Heart left ventricle (tissue), 16 donors: ENCODE data around the gene DGKZ. TPM values are rescaled to one million over a fixed set of nuclear protein-coding genes. Genes with fewer than 3 reads are reported as not detected.
A peak's percentile ranks its signal among the peaks of the same experiment; 100 is the strongest.

Experiments
- ATAC-seq, 4 donors: fragments of 200-7000 bp; cut with Tn5 transposase; one replicate each; pipeline ENCODE4 v1.9.1; 2020 to 2022; ENCODE audit warnings: moderate library complexity in 4 of 4, mild to moderate bottlenecking in 3 of 4, moderate number of reproducible peaks in 1 of 4
- DNase-seq, 5 donors: peaks; one replicate each; pipeline ENCODE4 v3.0.0-alpha.2; 2020
- H3K27ac ChIP-seq, 12 donors: fragments of 200-600 bp; sonication (generic) in 4 of 12; one replicate each; pipeline versions ENCODE4 v1.5.0 to v1.8.0; 2016 to 2022; ENCODE audit warnings: mild to moderate bottlenecking in 2 of 12
- H3K27me3 ChIP-seq, 9 donors: fragments of 200-600 bp; sonication (generic) in 2 of 9; one replicate each; pipeline versions ENCODE4 v1.5.1 to v1.8.0; 2016 to 2022; ENCODE audit warnings: mild to moderate bottlenecking in 3 of 9
- H3K36me3 ChIP-seq, 9 donors: fragments of 200-600 bp; sonication (generic) in 2 of 9; one replicate each; pipeline versions ENCODE4 v1.5.0 to v1.8.0; 2018 to 2022; ENCODE audit warnings: mild to moderate bottlenecking in 2 of 9
- H3K4me1 ChIP-seq, 12 donors: fragments of 200-600 bp; sonication (generic) in 4 of 12; one replicate each; pipeline versions ENCODE4 v1.5.0 to v1.8.0; 2016 to 2022; ENCODE audit warnings: mild to moderate bottlenecking in 3 of 12
- H3K4me3 ChIP-seq, 12 donors: fragments of 200-600 bp; sonication (generic) in 4 of 12; one replicate each; pipeline versions ENCODE4 v1.5.0 to v1.8.0; 2017 to 2022; ENCODE audit warnings: mild to moderate bottlenecking in 9 of 12, moderate library complexity in 4 of 12
- H3K9me3 ChIP-seq, 12 donors: fragments of 200-600 bp; sonication (generic) in 4 of 12; one replicate each; pipeline versions ENCODE4 v1.5.0 to v1.8.0; 2016 to 2022; ENCODE audit warnings: mild to moderate bottlenecking in 1 of 12
- POLR2A ChIP-seq, 2 donors: fragments of 450-650 bp; IDR thresholded peaks; one replicate each; pipeline ENCODE4 v1.6.1; 2017; ENCODE audit warnings: antibody characterized with exemption in 2 of 2, mild to moderate bottlenecking in 2 of 2, moderate library complexity in 2 of 2
- WGBS, 4 donors: extraction: QIAGEN DNeasy Blood & Tissue Kit in 2 of 4; methylation state at CpG; one replicate each; pipeline versions ENCODE4 v1.1.5 to v1.1.7; 2013 to 2018; 5-methylcytosine and 5-hydroxymethylcytosine counted together
- intact Hi-C, 10 donors: fragments of 100-400 bp; cut with DNase I; formaldehyde crosslinking; loops; one replicate each; pipeline versions ENCODE4 v1.11.1 to v1.14.2; 2022
- polyA plus RNA-seq, 2 donors: library from polyadenylated mRNA; stranded (reverse); fragments of 200-250 nt; gene quantifications; one replicate each; pipeline ENCODE4 v1.2.3, GENCODE V29; 2013
- total RNA-seq, 9 donors: library from RNA; depleted of rRNA in 2 of 9; stranded (reverse); fragments of >200 nt in 2 of 9; fragmentation: NEBNext Ultra II Directional in 3 of 9; extraction: Animal tissue kit (Norgen Biotek cat#: 25700) in 3 of 9; gene quantifications; one replicate each; pipeline versions ENCODE4 v1.1.0 to v1.2.4, GENCODE V29; 2016 to 2023
- TF ChIP-seq, protein P1 (sequence below), 12 donors: fragments of 200-600 bp; sonication (generic) in 4 of 12; IDR thresholded peaks; one replicate each; pipeline versions ENCODE4 v1.5.0 to v1.8.0; 2018 to 2022; ENCODE audit warnings: antibody characterized with exemption in 12 of 12, mild to moderate bottlenecking in 5 of 12
- donor health status: ischemic (EF 13 %, LVEDD 7.1; RV severe dilation, severe dysfunction).
- donor health status: healthy with polysubstance abuse.
- donor health status: DM: no; HTN: yes; CAD: no.
- donor health status: DM: no; HTN: no; CAD: no.
- donor health status: ischemic (EF 25% LVEDD 6.9; RV normal size, moderate dysfunction).
- donor health status: ischemic (EF 25% LVEDD 5.7; RV mildly dilated, moderate dysfunction).
- donor health status: healthy.
- donor health status: DM: yes; HTN: yes; CAD: no.
- donor health status: ischemic (EF 35%, LVEDD 5.7; RV mildly dilated, moderate dysfunction).
- donor health status: nonischemic (EF 11% LVEDD 7.7; RV severe dilation, severe dysfunction).
- donor health status: DM: yes; HTN: yes; CAD: no.
- donor health status: PGD.
- donor health status: ischemic (EF 29% LVEDD 5.4; RV normal size, mild dysfunction).
- donor health status: nonischemic (EF 23%, LVEDD 6.1; RV moderate dilation, normal function).

Gene DGKZ
- total and polyA plus RNA-seq, 11 donors, result 41.7 to 114 (median 59.5) TPM

DNA sequence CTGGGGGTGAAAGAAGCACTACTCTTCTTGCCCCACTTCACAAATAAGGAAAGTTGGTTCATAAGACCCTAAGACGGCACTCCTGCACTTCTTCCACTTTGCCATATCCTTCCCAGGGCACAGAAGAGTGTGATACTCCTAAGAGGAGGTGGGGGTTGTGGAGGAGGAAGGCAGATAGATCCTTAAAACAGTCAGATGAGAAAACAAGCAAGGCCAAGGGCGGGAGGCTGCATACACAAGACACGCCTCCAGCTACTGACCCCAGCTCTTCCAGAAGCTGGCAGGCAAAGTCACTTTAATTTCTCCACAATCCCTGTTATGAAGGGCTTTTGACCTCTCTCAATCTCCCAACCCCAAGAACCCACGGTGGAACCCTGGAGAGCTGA lies 46.0 kb downstream of the DGKZ start:
- ATAC-seq, result no peak
- DNase-seq, result no peak
- H3K27me3 ChIP-seq, result peaks cover 11 to 48% (median 27%) of the 10 kb centered on the region in 9 donors
- intact Hi-C loops, result loop anchor here in 8 of 10 donors (2.0 to 10.0 kb wide), 5 partner anchors 134 to 224 kb away; partner anchors contain the start of genes ATG13 (in 4 of the 8) and HARBI1 (in 4 of the 8)
- H3K9me3 ChIP-seq, result no peaks in the 10 kb centered on the region
- H3K4me3 ChIP-seq, result peak overlapping the region in 4 of 12 donors; percentile 38 to 55 (median 44)
- 67 to 84% (median 72%) methylated on average over 4 of the region's 4 CpGs for WGBS, 4 donors
- no peak overlapping the region for H3K27ac ChIP-seq
- no peak for TF ChIP-seq POLR2A (IDR thresholded peaks at IDR 0.05)
- TF ChIP-seq, protein P1, sequence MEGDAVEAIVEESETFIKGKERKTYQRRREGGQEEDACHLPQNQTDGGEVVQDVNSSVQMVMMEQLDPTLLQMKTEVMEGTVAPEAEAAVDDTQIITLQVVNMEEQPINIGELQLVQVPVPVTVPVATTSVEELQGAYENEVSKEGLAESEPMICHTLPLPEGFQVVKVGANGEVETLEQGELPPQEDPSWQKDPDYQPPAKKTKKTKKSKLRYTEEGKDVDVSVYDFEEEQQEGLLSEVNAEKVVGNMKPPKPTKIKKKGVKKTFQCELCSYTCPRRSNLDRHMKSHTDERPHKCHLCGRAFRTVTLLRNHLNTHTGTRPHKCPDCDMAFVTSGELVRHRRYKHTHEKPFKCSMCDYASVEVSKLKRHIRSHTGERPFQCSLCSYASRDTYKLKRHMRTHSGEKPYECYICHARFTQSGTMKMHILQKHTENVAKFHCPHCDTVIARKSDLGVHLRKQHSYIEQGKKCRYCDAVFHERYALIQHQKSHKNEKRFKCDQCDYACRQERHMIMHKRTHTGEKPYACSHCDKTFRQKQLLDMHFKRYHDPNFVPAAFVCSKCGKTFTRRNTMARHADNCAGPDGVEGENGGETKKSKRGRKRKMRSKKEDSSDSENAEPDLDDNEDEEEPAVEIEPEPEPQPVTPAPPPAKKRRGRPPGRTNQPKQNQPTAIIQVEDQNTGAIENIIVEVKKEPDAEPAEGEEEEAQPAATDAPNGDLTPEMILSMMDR (IDR thresholded peaks at IDR 0.05), result no peak
- H3K4me1 ChIP-seq, result peaks cover 0 to 45% (median 27%) of the 10 kb centered on the region in 12 donors
- peaks cover 0 to 22% (median 18%) of the 10 kb centered on the region in 9 donors for H3K36me3 ChIP-seq

DNA sequence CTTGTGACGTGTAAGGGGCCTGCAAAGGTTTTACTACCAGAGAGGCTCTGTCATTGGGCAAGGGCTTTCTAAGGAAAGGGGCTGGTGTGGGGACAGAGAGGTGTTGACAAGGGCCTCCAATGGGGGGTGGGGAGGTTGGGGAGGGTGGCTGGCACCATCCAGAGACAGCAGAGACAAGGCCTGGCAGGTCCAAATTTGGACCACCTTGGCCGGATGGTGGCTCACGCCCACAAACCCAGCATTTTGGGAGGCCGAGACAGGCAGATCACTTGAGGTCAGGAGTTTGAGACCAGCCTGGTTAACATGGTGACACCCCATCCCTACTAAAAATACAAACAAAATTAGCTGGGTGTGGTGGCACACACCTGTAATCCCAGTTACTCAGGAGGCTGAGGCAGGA lies 46.5 kb downstream of the DGKZ start:
- Histone ChIP-seq H3K4me3 (no peak overlapping the region), H3K27me3 (peaks cover 11 to 42% (median 27%) of the 10 kb centered on the region in 9 donors), H3K9me3 (no peaks in the 10 kb centered on the region), H3K36me3 (peaks cover 0 to 27% (median 20%) of the 10 kb centered on the region in 9 donors), H3K4me1 (peaks cover 0 to 42% (median 26%) of the 10 kb centered on the region in 12 donors), H3K27ac (no peak overlapping the region)
- ATAC-seq, result no peak
- TF ChIP-seq, protein P1 (IDR thresholded peaks at IDR 0.05), result no peak
- no peak for TF ChIP-seq POLR2A (IDR thresholded peaks at IDR 0.05)
- intact Hi-C loops, result loop anchor here in 8 of 10 donors (2.0 to 10.0 kb wide), 5 partner anchors 134 to 224 kb away; partner anchors contain the start of genes ATG13 (in 4 of the 8) and HARBI1 (in 4 of the 8)
- WGBS, 4 donors, result 79 to 89% (median 86%) methylated on average over 2 to 4 of the region's 4 CpGs
- no peak for DNase-seq

DNA sequence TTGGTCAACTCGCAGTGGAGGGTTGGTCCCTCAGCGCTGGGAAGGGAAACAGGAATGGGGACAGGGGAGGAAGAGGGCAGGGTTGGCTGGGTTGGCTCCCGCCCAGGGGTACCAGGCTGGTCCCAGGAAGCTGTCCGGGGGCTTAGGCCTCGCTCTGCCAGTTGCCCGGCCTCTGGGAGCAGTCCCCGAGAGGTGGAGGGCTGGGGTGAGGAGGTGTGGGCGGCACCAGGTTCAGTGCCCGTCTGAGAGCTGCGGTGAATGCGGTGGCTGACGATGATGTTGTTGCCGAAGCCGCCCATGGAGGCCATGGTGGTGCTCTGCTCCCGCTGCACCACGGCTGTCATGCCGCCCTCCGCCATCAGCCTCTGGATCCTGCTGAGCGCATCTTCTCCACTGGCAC lies 50.3 kb downstream of the DGKZ start:
- no peak overlapping the region for H3K4me3 ChIP-seq
- ATAC-seq, result no peak
- H3K4me1 ChIP-seq, result peaks cover 0 to 9% (median 5%) of the 10 kb centered on the region in 12 donors
- H3K27me3 ChIP-seq, result peaks cover 0 to 6% (median 0%) of the 10 kb centered on the region in 9 donors
- 93 to 98% (median 96%) methylated on average over 13 to 19 of the region's 19 CpGs for WGBS, 4 donors
- peak in 1 of 5 donors; percentile 59 for DNase-seq
- H3K9me3 ChIP-seq, result no peaks in the 10 kb centered on the region
- H3K36me3 ChIP-seq, result peaks cover 0 to 33% (median 26%) of the 10 kb centered on the region in 9 donors
- intact Hi-C loops, result loop anchor here in 2 of 10 donors (10.0 kb wide), 1 partner anchor 217 kb away; the partner anchor contains the start of genes ATG13 (in 2 of the 2) and HARBI1 (in 2 of the 2)
- no peak overlapping the region for H3K27ac ChIP-seq
- TF ChIP-seq, protein P1 (IDR thresholded peaks at IDR 0.05), result no peak
- no peak for TF ChIP-seq POLR2A (IDR thresholded peaks at IDR 0.05)

DNA sequence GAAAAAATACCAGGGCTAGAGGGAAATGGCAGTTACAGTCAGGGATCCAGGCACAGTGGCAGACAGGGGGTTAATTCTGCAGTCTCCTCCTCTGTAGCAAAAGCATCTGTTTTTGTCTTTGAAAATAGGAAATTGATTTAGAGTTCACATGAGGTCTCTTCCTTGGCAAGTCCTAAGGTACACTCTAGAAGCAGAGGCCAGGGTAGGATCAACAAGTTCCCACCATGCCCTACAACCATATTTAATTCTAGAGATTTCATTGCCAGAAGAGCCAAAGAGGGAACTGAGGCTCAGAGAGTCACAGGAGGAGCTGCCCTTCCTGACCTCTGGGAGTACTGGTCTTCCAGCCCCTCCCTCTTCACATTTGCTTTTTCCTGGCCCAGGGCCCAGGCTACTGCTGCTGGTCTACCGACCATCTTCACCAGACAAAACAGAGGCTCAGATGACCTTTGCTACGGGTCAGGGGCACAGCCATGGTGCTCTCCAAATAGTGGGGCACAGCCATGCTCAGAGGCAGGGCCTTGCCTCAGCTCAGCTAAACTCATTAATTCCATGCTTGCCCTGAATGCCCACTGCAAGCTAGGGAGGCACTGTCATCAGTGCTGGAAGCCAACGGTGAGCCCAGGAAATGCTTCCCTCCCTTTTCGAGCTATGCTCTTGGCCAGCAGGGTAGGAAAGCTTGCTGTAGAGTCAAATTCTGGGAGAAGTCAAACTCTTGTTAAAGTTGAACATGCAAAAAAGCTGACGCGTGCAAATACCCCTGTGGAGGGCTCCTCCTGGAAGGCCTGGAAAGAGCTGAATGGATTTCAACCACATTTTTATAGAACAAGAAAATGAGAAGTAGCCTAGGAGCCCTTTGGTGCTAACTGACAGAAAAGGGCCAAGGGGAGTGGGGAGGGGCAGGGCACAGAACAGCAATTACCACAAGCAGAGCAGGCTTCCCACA lies 56.0 kb downstream of the DGKZ start:
- H3K4me3 ChIP-seq, result no peak overlapping the region
- DNase-seq, result peak in 1 of 5 donors; percentile 40
- intact Hi-C loops, result no loop called here
- H3K27me3 ChIP-seq, result no peaks in the 10 kb centered on the region
- TF ChIP-seq POLR2A (IDR thresholded peaks at IDR 0.05), result no peak
- TF ChIP-seq, protein P1 (IDR thresholded peaks at IDR 0.05), result no peak
- 33 to 51% (median 46%) methylated on average over 6 of the region's 6 CpGs for WGBS, 4 donors
- peaks cover 4 to 29% (median 17%) of the 10 kb centered on the region in 12 donors for H3K4me1 ChIP-seq
- peaks cover 0 to 61% (median 43%) of the 10 kb centered on the region in 9 donors for H3K36me3 ChIP-seq
- ATAC-seq, result peak in 3 of 4 donors; percentile 22 to 40 (median 34)
- H3K27ac ChIP-seq, result peak overlapping the region in 2 of 12 donors; percentile 42 to 51
- H3K9me3 ChIP-seq, result no peaks in the 10 kb centered on the region
